Measurements from ENCODE around the gene CSMD2.

CSMD2 gene

GRCh38 chr1:33630686-33631085, 534.3 kb downstream of the CSMD2 start:
- H3K36me3 ChIP-seq (ENCODE audit: insufficient read depth, insufficient read length, low read length) = no peaks in the 10 kb centered on the region
- no peak overlapping the region for H3K9ac ChIP-seq (ENCODE audit: insufficient read length, low read depth)
- H3K27me3 ChIP-seq (ENCODE audit: insufficient read depth, insufficient read length) = peaks cover 15% of the 10 kb centered on the region
- peaks cover 11% of the 10 kb centered on the region; the same call in 1 of the 2 replicates for H3K9me3 ChIP-seq (ENCODE audit: insufficient read depth, low read length)
- no peak overlapping the region for H3K4me3 ChIP-seq (ENCODE audit: insufficient read length, low read depth)
- H3K4me1 ChIP-seq (ENCODE audit: insufficient read depth, insufficient read length) = peaks cover 7% of the 10 kb centered on the region
- TF ChIP-seq ZNF274 (IDR thresholded peaks at IDR 0.05; ENCODE audit: low read depth, low read length) = no peak
- no peak for TF ChIP-seq SUZ12 (IDR thresholded peaks at IDR 0.05; ENCODE audit: extremely low read depth, insufficient read depth, insufficient read length)
- TF ChIP-seq YY1 (IDR thresholded peaks at IDR 0.05; ENCODE audit: insufficient read depth, insufficient read length) = no peak
- no peak for DNase-seq (ENCODE audit: low read depth, low spot score)

DNA sequence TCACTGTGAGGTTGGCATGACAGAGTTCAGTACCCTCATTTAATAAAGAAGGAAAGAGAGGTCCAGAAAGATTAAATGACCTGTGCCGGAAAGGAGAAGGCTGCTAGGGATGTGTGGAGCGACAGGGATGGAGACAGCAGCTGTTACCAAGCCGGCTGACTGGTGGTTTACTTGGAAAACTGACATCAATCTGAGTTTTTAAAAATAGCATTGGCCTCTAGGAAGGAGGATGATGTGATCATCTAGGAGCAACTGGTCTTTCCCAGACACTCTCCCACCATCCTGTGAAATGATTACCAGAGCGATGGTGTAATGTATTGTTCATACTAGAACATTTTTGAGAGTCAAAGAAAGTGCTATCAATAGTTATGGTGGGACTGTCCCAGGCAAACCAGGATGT, 538.2 kb downstream of the CSMD2 start:
- no peak for TF ChIP-seq YY1 (IDR thresholded peaks at IDR 0.05; ENCODE audit: insufficient read depth, insufficient read length)
- TF ChIP-seq SUZ12 (IDR thresholded peaks at IDR 0.05; ENCODE audit: extremely low read depth, insufficient read depth, insufficient read length) = no peak
- TF ChIP-seq ZNF274 (IDR thresholded peaks at IDR 0.05; ENCODE audit: low read depth, low read length) = no peak
- DNase-seq (ENCODE audit: low read depth, low spot score) = no peak
- Histone ChIP-seq H3K9me3 (ENCODE audit: insufficient read depth, low read length) (peaks cover 4% of the 10 kb centered on the region; the same call in 1 of the 2 replicates), H3K4me3 (ENCODE audit: insufficient read length, low read depth) (no peak overlapping the region), H3K9ac (ENCODE audit: insufficient read length, low read depth) (no peak overlapping the region), H3K27me3 (ENCODE audit: insufficient read depth, insufficient read length) (no peaks in the 10 kb centered on the region), H3K36me3 (ENCODE audit: insufficient read depth, insufficient read length, low read length) (no peaks in the 10 kb centered on the region), H3K4me1 (ENCODE audit: insufficient read depth, insufficient read length) (no peaks in the 10 kb centered on the region)

DNA sequence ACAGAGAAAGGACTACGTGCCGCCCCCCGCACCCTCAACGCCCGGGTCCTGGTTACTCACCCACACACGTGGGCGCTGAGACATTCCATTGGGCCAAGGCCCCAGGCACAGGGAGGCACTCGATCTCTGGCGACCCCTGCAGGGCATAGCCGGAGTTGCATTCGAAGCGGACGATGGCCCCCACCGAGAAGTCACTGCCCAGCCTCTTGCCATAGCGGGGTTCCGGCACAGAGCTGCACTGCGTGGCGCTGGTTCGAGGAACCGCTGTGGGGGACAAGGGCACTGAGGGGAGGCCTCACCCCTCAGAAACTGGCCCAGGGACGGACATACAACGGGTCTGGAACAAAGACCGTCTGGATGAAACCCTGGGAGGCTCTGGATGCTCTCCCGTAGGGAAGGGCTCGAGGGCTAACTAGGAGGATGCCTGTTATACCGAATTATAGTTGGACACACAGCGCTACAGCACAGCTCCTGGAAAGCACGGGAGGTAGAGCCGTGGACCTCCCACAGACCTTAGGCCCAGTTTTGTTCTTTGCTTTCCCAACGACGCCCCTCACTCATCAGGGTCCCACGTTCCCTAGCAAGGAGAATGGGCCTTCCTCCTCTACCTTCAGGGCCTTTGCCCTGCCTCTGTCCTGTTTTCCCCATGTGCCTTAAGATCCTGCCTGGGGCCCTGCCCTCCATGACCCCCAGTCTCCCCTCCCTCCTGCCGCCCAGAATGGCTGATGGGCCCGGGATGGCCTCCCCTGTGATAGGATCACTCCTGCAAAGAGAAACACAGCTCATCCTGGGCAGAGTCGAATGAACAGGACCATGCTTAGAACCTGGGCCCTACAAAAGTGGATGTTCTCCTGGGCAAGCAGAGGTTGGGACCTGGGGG, 539.8 kb downstream of the CSMD2 start:
- DNase-seq (ENCODE audit: low read depth, low spot score) = no peak
- TF ChIP-seq SUZ12 (IDR thresholded peaks at IDR 0.05; ENCODE audit: extremely low read depth, insufficient read depth, insufficient read length) (no peak), ZNF274 (IDR thresholded peaks at IDR 0.05; ENCODE audit: low read depth, low read length) (no peak), YY1 (IDR thresholded peaks at IDR 0.05; ENCODE audit: insufficient read depth, insufficient read length) (no peak)
- Histone ChIP-seq H3K36me3 (ENCODE audit: insufficient read depth, insufficient read length, low read length) (no peaks in the 10 kb centered on the region), H3K9me3 (ENCODE audit: insufficient read depth, low read length) (peaks cover 4% of the 10 kb centered on the region; the same call in 1 of the 2 replicates), H3K9ac (ENCODE audit: insufficient read length, low read depth) (no peak overlapping the region), H3K4me3 (ENCODE audit: insufficient read length, low read depth) (no peak overlapping the region), H3K4me1 (ENCODE audit: insufficient read depth, insufficient read length) (no peaks in the 10 kb centered on the region), H3K27me3 (ENCODE audit: insufficient read depth, insufficient read length) (no peaks in the 10 kb centered on the region)

DNA sequence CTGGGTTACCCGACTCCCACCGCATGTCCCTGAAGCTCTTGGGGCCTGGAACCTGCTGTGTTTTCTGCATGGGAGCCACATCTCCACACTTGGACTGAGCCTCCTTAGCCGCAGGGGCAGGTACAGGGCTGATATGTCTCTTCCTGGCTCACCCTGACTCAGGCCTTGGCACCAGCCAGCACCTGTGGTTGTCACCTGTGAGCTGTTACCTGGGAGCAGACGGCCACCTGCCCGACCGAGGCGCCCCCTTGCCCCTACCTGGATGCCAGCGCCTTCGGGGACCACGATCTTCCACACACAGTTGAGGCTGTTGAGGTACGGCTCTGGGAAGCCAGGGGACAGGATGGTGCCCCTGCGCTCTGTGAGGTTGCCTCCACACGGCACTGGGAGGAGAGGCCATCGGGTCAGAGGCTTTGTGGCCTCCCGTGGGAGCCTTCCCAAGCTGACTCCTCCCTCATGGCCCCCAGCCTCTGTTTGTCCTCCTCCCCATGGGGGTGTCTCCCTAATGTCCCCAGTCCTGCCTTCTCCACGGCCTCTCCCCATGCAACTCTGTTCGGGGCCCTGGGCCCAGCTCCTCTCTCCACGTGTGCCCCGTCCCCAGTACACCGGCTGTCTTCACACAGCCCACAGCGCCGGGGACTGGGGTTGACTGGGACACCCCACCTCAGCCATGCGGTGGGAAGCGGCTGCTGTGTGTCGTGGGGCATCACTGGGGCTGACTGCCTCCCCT, 540.6 kb downstream of the CSMD2 start:
- Histone ChIP-seq H3K4me1 (ENCODE audit: insufficient read depth, insufficient read length) (no peaks in the 10 kb centered on the region), H3K36me3 (ENCODE audit: insufficient read depth, insufficient read length, low read length) (no peaks in the 10 kb centered on the region), H3K4me3 (ENCODE audit: insufficient read length, low read depth) (no peak overlapping the region), H3K9ac (ENCODE audit: insufficient read length, low read depth) (no peak overlapping the region), H3K9me3 (ENCODE audit: insufficient read depth, low read length) (peaks cover 4% of the 10 kb centered on the region; the same call in 1 of the 2 replicates), H3K27me3 (ENCODE audit: insufficient read depth, insufficient read length) (no peaks in the 10 kb centered on the region)
- DNase-seq (ENCODE audit: low read depth, low spot score) = no peak
- TF ChIP-seq YY1 (IDR thresholded peaks at IDR 0.05; ENCODE audit: insufficient read depth, insufficient read length) (no peak), ZNF274 (IDR thresholded peaks at IDR 0.05; ENCODE audit: low read depth, low read length) (no peak), SUZ12 (IDR thresholded peaks at IDR 0.05; ENCODE audit: extremely low read depth, insufficient read depth, insufficient read length) (no peak)

GRCh38 chr1:33623811-33624210, 541.2 kb downstream of the CSMD2 start:
- peaks cover 4% of the 10 kb centered on the region; the same call in 1 of the 2 replicates for H3K9me3 ChIP-seq (ENCODE audit: insufficient read depth, low read length)
- no peak for DNase-seq (ENCODE audit: low read depth, low spot score)

DNA sequence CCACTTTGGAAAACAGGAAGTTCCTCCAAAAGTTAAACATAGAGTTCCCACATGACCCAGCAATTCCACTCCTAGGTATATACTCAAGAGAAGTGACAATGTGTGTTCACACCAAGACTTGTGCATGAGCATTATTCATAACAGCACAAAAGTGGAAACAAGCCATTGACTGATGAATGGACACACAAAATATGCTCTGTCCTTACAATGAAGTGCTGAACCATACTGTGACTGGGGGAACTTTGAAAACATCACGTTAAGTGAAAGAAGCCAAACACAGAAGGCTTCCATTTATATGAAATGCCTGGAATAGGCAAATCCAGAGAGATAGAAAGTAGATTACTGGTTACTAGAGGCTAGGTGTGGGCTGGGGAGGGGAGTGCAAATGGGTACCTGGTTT, 542.3 kb downstream of the CSMD2 start:
- no peak for DNase-seq (ENCODE audit: low read depth, low spot score)
- H3K9ac ChIP-seq (ENCODE audit: insufficient read length, low read depth) = no peak overlapping the region
- H3K4me1 ChIP-seq (ENCODE audit: insufficient read depth, insufficient read length) = no peaks in the 10 kb centered on the region
- TF ChIP-seq ZNF274 (IDR thresholded peaks at IDR 0.05; ENCODE audit: low read depth, low read length) = no peak
- no peak for TF ChIP-seq SUZ12 (IDR thresholded peaks at IDR 0.05; ENCODE audit: extremely low read depth, insufficient read depth, insufficient read length)
- TF ChIP-seq YY1 (IDR thresholded peaks at IDR 0.05; ENCODE audit: insufficient read depth, insufficient read length) = no peak
- H3K36me3 ChIP-seq (ENCODE audit: insufficient read depth, insufficient read length, low read length) = no peaks in the 10 kb centered on the region
- no peaks in the 10 kb centered on the region for H3K27me3 ChIP-seq (ENCODE audit: insufficient read depth, insufficient read length)
- H3K9me3 ChIP-seq (ENCODE audit: insufficient read depth, low read length) = peaks cover 4% of the 10 kb centered on the region; the same call in 1 of the 2 replicates
- H3K4me3 ChIP-seq (ENCODE audit: insufficient read length, low read depth) = no peak overlapping the region

More at GRCh38 chr1:33623811-33624210, 541.2 kb downstream of the CSMD2 start:
- Histone ChIP-seq H3K4me1 (ENCODE audit: insufficient read depth, insufficient read length) (no peaks in the 10 kb centered on the region), H3K27me3 (ENCODE audit: insufficient read depth, insufficient read length) (no peaks in the 10 kb centered on the region), H3K9ac (ENCODE audit: insufficient read length, low read depth) (no peak overlapping the region), H3K36me3 (ENCODE audit: insufficient read depth, insufficient read length, low read length) (no peaks in the 10 kb centered on the region), H3K4me3 (ENCODE audit: insufficient read length, low read depth) (no peak overlapping the region)
- TF ChIP-seq ZNF274 (IDR thresholded peaks at IDR 0.05; ENCODE audit: low read depth, low read length) (no peak), SUZ12 (IDR thresholded peaks at IDR 0.05; ENCODE audit: extremely low read depth, insufficient read depth, insufficient read length) (no peak), YY1 (IDR thresholded peaks at IDR 0.05; ENCODE audit: insufficient read depth, insufficient read length) (no peak)

DNA sequence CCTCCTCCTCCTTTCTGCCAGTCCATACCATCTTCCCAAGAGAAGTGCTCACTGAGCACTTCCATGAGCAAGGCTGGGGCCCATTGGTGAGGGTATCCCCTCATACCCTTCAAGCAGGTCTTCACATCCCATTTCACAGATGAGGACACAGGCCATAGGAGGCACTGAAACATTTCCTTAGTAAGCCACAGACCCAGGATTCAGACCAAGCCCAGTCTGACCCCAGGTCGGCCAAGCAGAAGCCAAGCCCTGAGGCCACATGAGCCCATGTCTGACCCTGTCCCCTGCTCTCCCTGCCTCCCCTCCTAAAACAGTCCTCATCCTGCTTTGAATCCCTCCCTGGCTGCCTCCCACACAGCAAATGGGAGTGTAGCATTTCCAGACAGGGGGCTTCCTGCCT, 546.4 kb downstream of the CSMD2 start:
- H3K4me3 ChIP-seq (ENCODE audit: insufficient read length, low read depth) = no peak overlapping the region
- no peak for TF ChIP-seq ZNF274 (IDR thresholded peaks at IDR 0.05; ENCODE audit: low read depth, low read length)
- no peak for TF ChIP-seq YY1 (IDR thresholded peaks at IDR 0.05; ENCODE audit: insufficient read depth, insufficient read length)
- no peak for TF ChIP-seq SUZ12 (IDR thresholded peaks at IDR 0.05; ENCODE audit: extremely low read depth, insufficient read depth, insufficient read length)
- H3K4me1 ChIP-seq (ENCODE audit: insufficient read depth, insufficient read length) = no peaks in the 10 kb centered on the region
- no peaks in the 10 kb centered on the region for H3K27me3 ChIP-seq (ENCODE audit: insufficient read depth, insufficient read length)
- no peak for DNase-seq (ENCODE audit: low read depth, low spot score)
- no peaks in the 10 kb centered on the region for H3K36me3 ChIP-seq (ENCODE audit: insufficient read depth, insufficient read length, low read length)
- no peaks in the 10 kb centered on the region for H3K9me3 ChIP-seq (ENCODE audit: insufficient read depth, low read length)
- no peak overlapping the region for H3K9ac ChIP-seq (ENCODE audit: insufficient read length, low read depth)

Measured in NT2/D1 (cell line).